GM12878 (cell line): ENCODE results near the gene UNC13D. TPM values are rescaled to one million over a fixed set of nuclear protein-coding genes. Genes with fewer than 3 reads are reported as not detected.

Experiments used
- ATAC-seq: fragments of 200-7000 bp; cut with Tn5 transposase; 3 replicates; pipeline ENCODE4 v1.9.1; 2020; ENCODE audit warnings: mild to moderate bottlenecking, moderate library complexity
- BruUV-seq: library from RNA; stranded (reverse); fragments of 400-500 nt; replicated peaks from 2 replicates; lab custom pipeline; 2021; lab: Mats Ljungman, UMichigan
- CTCF ChIA-PET: fragments of 300-600 bp; sonication (Branson Sonifier 250); formaldehyde crosslinking; extraction: SDS; loops from one replicate; lab custom pipeline; 2021; ENCODE audit warnings: inconsistent platforms; lab: Yijun Ruan, JAX
- POLR2A ChIA-PET: fragments of 350-600 bp; formaldehyde crosslinking; extraction: SDS; loops from one replicate; lab custom pipeline; 2021; ENCODE audit warnings: inconsistent platforms; lab: Charles Lee
- RAD21 ChIA-PET: fragments of 300-600 bp; sonication (Branson Sonifier 250); formaldehyde crosslinking; loops from one replicate; lab custom pipeline; 2023; ENCODE audit warnings: antibody characterized with exemption; ENCODE audit not compliant: unreplicated experiment; lab: Charles Lee
- SMC1A ChIA-PET: fragments of 300-600 bp; sonication (Branson Sonifier 250); formaldehyde crosslinking; loops from one replicate; lab custom pipeline; 2023; ENCODE audit not compliant: unreplicated experiment, uncharacterized antibody; lab: Charles Lee
- DNase-seq: peaks from one replicate; pipeline ENCODE4 v3.0.0-alpha.2; 2011; ENCODE audit warnings: low read depth, low spot score
- FAIRE-seq: peaks from 3 replicates; lab custom pipeline; 2011; peaks lifted over from hg19 to GRCh38; lab: Jason Lieb, UNC
- H2AFZ ChIP-seq: 2 replicates; pipeline ENCODE4 v1.6.0; 2011; ENCODE audit warnings: low read depth, low read length, control low read depth; ENCODE audit not compliant: control insufficient read depth
- H3K27ac ChIP-seq: 2 replicates; pipeline ENCODE4 v1.5.1; 2011; ENCODE audit warnings: control low read depth; ENCODE audit not compliant: control insufficient read depth, insufficient read depth
- H3K27me3 ChIP-seq, 2 experiments: replicated peaks in 1 of 2; 2 replicates each; pipeline versions ENCODE4 v1.6.0 to v1.6.1; 2011; ENCODE audit warnings: low read length in 1 of 2; ENCODE audit not compliant: control insufficient read depth in 2 of 2, insufficient read depth in 2 of 2
- H3K36me3 ChIP-seq, 2 experiments: 2 replicates each; pipeline ENCODE4 v1.5.1; 2011; ENCODE audit warnings: low read length in 1 of 2; ENCODE audit not compliant: control insufficient read depth in 2 of 2, insufficient read depth in 2 of 2
- H3K4me1 ChIP-seq: 2 replicates; pipeline ENCODE4 v1.6.1; 2011; ENCODE audit warnings: mild to moderate bottlenecking, low read length, moderate library complexity, mixed read lengths; ENCODE audit not compliant: control insufficient read depth, insufficient read depth
- H3K4me2 ChIP-seq: 2 replicates; pipeline ENCODE4 v1.6.0; 2011; ENCODE audit warnings: control low read depth; ENCODE audit not compliant: control insufficient read depth, insufficient read depth
- H3K4me3 ChIP-seq: fragments of 200-600 bp; sonication (generic); 2 replicates; pipeline ENCODE4 v1.5.1; 2016
- H3K79me2 ChIP-seq: 2 replicates; pipeline ENCODE4 v1.6.0; 2011; ENCODE audit warnings: low read length; ENCODE audit not compliant: control insufficient read depth, insufficient read depth
- H3K9ac ChIP-seq: 2 replicates; pipeline ENCODE4 v1.8.0; 2011; ENCODE audit warnings: low read length, control low read depth, mixed read lengths; ENCODE audit not compliant: control insufficient read depth, insufficient read depth
- H3K9me3 ChIP-seq: replicated peaks from 3 replicates; pipeline ENCODE4 v1.5.1; 2011; ENCODE audit warnings: mild to moderate bottlenecking, low read length; ENCODE audit not compliant: control insufficient read depth, insufficient read depth
- H4K20me1 ChIP-seq: 2 replicates; pipeline ENCODE4 v1.6.0; 2011; ENCODE audit not compliant: control insufficient read depth, insufficient read depth
- NFYB ChIP-seq: IDR thresholded peaks from 2 replicates; pipeline ENCODE4 v1.6.1; 2011; ENCODE audit warnings: low read depth, mild to moderate bottlenecking, low read length, improper control_type of control experiment, moderate library complexity; ENCODE audit not compliant: insufficient read depth
- WGBS: methylation state at CpG from one replicate; pipeline ENCODE4 v1.1.6; 2016; ENCODE audit warnings: low lambda C conversion rate; ENCODE audit not compliant: insufficient replicate concordance, insufficient coverage; ENCODE audit errors: missing lambda C conversion rate; 5-methylcytosine and 5-hydroxymethylcytosine counted together
- in situ Hi-C: fragments of 300-500 bp; cut with MboI; formaldehyde crosslinking; loops from 9 replicates; pipeline ENCODE4 v1.14.3; 2018; ENCODE audit warnings: mixed read lengths
- intact Hi-C: fragments of 100-400 bp; cut with micrococcal nuclease; formaldehyde crosslinking; loops from one replicate; pipeline ENCODE4 v1.14.2; 2022; ENCODE audit not compliant: unreplicated experiment
- polyA plus RNA-seq, 11 experiments: library from polyadenylated mRNA; depleted of rRNA in 4 of 11; unstranded in 6 of 11; stranded (reverse) in 5 of 11; fragments of >200 nt; fragmentation: Nextera tagmentation in 4 of 11; fragmentation: Illumina TruSeq in 1 of 11; extraction: Ambion mirVana in 4 of 11; extraction: Trizol in 1 of 11; gene quantifications; 1 replicate in 1 of 11; 2 replicates in 10 of 11; pipeline versions ENCODE4 v1.2.1 to v1.2.3, GENCODE V29; 2011 to 2016; ENCODE audit warnings: inconsistent platforms in 2 of 11, missing spikeins in 2 of 11, low read depth in 1 of 11
- total RNA-seq, 4 experiments: library from RNA; depleted of rRNA in 3 of 4; stranded (reverse); fragments of >200 nt in 3 of 4; fragmentation: Illumina TruSeq in 1 of 4; extraction: Trizol in 1 of 4; gene quantifications; 2 replicates each; pipeline versions ENCODE4 v1.2.1 to v1.2.3, GENCODE V29; 2013 to 2021
- TF ChIP-seq, protein P1 (sequence below): fragments of 450-650 bp; conservative IDR thresholded peaks from 2 replicates; pipeline ENCODE4 v1.6.1; 2017; ENCODE audit warnings: mild to moderate bottlenecking, moderate library complexity
- TF ChIP-seq, protein P2 (sequence below): fragments of 450-650 bp; formaldehyde crosslinking; IDR thresholded peaks from 2 replicates; pipeline ENCODE4 v1.4.0; 2020; ENCODE audit warnings: mild to moderate bottlenecking, moderate library complexity

Gene UNC13D
- total and polyA plus RNA-seq, 10 of the 15 experiments (the other 5 are each of a cell fraction or from before 2014, with no cell fraction given): 0.32 to 63.9 (median 25.2) TPM

DNA sequence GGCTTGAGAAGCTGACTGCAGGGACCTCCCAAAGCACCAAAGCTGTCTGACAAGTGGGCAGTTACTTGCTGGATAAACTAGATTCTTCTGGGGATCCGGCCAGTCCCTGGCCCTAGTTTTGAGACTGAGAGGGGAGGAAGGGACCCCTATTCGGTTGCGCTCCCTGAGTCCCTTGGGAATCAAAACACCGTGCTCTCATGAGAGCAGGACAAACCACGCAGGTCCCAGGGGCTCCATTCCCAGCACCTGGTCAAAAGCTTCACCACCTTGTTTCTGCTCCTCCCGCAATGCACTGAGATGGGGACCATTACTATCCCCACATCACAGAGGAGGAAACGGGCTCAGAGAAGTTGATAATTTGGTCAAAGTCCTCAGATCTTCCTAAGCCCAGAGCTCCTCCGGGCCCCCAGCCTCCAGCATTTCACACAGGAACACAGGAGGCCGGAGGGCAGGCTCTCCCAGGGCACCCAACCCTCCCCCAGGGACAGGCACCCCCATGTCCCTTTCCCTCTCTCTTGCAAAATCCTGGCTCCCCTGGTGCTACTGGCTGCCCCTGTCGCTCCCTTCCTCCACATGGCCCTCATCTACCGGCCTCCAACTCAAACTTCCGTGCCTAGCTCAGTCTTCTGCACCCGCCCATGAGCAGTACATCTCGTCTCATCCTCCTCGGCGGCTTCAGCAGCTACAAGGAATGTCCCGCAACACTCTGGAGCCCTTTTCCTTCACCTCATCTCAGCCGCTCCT, 49.3 kb upstream of the UNC13D start:
- no peak overlapping the region for H2AFZ ChIP-seq
- BruUV-seq: no TSS peak
- no peak overlapping the region for H3K9ac ChIP-seq
- POLR2A ChIA-PET: interaction anchor here (1.3 kb wide), 1 partner anchor 38 kb away, joined by 3 read pairs; no protein-coding TSS in a partner anchor
- H3K27ac ChIP-seq: no peak overlapping the region
- no peaks in the 10 kb centered on the region for H3K27me3 ChIP-seq
- DNase-seq (no peak), FAIRE-seq (no peak), ATAC-seq (no peak)
- TF ChIP-seq, protein P1, sequence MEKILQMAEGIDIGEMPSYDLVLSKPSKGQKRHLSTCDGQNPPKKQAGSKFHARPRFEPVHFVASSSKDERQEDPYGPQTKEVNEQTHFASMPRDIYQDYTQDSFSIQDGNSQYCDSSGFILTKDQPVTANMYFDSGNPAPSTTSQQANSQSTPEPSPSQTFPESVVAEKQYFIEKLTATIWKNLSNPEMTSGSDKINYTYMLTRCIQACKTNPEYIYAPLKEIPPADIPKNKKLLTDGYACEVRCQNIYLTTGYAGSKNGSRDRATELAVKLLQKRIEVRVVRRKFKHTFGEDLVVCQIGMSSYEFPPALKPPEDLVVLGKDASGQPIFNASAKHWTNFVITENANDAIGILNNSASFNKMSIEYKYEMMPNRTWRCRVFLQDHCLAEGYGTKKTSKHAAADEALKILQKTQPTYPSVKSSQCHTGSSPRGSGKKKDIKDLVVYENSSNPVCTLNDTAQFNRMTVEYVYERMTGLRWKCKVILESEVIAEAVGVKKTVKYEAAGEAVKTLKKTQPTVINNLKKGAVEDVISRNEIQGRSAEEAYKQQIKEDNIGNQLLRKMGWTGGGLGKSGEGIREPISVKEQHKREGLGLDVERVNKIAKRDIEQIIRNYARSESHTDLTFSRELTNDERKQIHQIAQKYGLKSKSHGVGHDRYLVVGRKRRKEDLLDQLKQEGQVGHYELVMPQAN: no peak
- TF ChIP-seq, protein P2, sequence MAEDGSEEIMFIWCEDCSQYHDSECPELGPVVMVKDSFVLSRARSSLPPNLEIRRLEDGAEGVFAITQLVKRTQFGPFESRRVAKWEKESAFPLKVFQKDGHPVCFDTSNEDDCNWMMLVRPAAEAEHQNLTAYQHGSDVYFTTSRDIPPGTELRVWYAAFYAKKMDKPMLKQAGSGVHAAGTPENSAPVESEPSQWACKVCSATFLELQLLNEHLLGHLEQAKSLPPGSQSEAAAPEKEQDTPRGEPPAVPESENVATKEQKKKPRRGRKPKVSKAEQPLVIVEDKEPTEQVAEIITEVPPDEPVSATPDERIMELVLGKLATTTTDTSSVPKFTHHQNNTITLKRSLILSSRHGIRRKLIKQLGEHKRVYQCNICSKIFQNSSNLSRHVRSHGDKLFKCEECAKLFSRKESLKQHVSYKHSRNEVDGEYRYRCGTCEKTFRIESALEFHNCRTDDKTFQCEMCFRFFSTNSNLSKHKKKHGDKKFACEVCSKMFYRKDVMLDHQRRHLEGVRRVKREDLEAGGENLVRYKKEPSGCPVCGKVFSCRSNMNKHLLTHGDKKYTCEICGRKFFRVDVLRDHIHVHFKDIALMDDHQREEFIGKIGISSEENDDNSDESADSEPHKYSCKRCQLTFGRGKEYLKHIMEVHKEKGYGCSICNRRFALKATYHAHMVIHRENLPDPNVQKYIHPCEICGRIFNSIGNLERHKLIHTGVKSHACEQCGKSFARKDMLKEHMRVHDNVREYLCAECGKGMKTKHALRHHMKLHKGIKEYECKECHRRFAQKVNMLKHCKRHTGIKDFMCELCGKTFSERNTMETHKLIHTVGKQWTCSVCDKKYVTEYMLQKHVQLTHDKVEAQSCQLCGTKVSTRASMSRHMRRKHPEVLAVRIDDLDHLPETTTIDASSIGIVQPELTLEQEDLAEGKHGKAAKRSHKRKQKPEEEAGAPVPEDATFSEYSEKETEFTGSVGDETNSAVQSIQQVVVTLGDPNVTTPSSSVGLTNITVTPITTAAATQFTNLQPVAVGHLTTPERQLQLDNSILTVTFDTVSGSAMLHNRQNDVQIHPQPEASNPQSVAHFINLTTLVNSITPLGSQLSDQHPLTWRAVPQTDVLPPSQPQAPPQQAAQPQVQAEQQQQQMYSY (CRISPR knock-in tag): no peak
- no peak for TF ChIP-seq NFYB
- in situ Hi-C loops (no loop called here), intact Hi-C loops (no loop called here)
- SMC1A ChIA-PET: interaction anchor here (0.7 kb wide), 1 partner anchor 114 kb away, joined by 3 read pairs; no protein-coding TSS in a partner anchor
- 68% methylated on average over 17 of the region's 18 CpGs for WGBS
- no peaks in the 10 kb centered on the region for H4K20me1 ChIP-seq
- no peak overlapping the region for H3K4me3 ChIP-seq
- peaks cover 15% of the 10 kb centered on the region for H3K79me2 ChIP-seq
- H3K36me3 ChIP-seq: peaks cover 2 to 4% of the 10 kb centered on the region in 2 experiments; a peak in 3 of 4 replicates
- RAD21 ChIA-PET: interaction anchor here (1.2 to 4.5 kb wide), 2 partner anchors 38 to 85 kb away, joined by 3 to 32 read pairs; partner anchors contain the start of genes ACOX1, TEN1 and WBP2
- H3K9me3 ChIP-seq: no peaks in the 10 kb centered on the region
- no peak overlapping the region; the same call in 1 of the 2 replicates for H3K4me2 ChIP-seq
- H3K4me1 ChIP-seq: peaks cover 6% of the 10 kb centered on the region
- CTCF ChIA-PET: interaction anchor here (4.8 kb wide), 1 partner anchor 16 kb away, joined by 43 read pairs; the partner anchor contains the start of gene TRIM47
